ENCODE data around the gene ACTA2.
A peak's percentile ranks its signal among the peaks of the same experiment; 100 is the strongest.

The ACTA2 gene

GRCh38 chr10:88992921-88993524 is 40.5 kb upstream of the ACTA2 start:
- no peak overlapping the region for H3K27ac ChIP-seq
- TF ChIP-seq ZFX (IDR thresholded peaks at IDR 0.05; ENCODE audit: borderline replicate concordance) (no peak), CTCF (IDR thresholded peaks at IDR 0.05) (no peak)

- peak overlapping the region; percentile 70 for H3K27ac ChIP-seq
- TF ChIP-seq ZFX (IDR thresholded peaks at IDR 0.05; ENCODE audit: borderline replicate concordance) (no peak), CTCF (IDR thresholded peaks at IDR 0.05) (no peak)
These were observed 39.3 kb upstream of the ACTA2 start for GRCh38 chr10:88991899-88992320.

- 0 out of 2 replicates have a peak, but pooled peaks have one; percentile 35 for TF ChIP-seq CTCF (IDR thresholded peaks at IDR 0.05)
- no peak for TF ChIP-seq ZFX (IDR thresholded peaks at IDR 0.05; ENCODE audit: borderline replicate concordance)
- H3K27ac ChIP-seq: peak overlapping the region; percentile 70
These were observed 38.8 kb upstream of the ACTA2 start for GRCh38 chr10:88991161-88991898.

- H3K27ac ChIP-seq: peak within 1 kb of the TSS; percentile 70
- TF ChIP-seq ZFX (IDR thresholded peaks at IDR 0.05; ENCODE audit: borderline replicate concordance) (no peak), CTCF (IDR thresholded peaks at IDR 0.05) (no peak)
These were observed 38.0 kb upstream of the ACTA2 start, which contains the start of gene FAS for GRCh38 chr10:88990384-88991160. FAS (plus strand) TSS chr10:88990798; CDS start chr10:88990877, 79 bp downstream.

GRCh38 chr10:88989824-88990383 is 37.3 kb upstream of the ACTA2 start:
- TF ChIP-seq ZFX (IDR thresholded peaks at IDR 0.05; ENCODE audit: borderline replicate concordance) (no peak), CTCF (IDR thresholded peaks at IDR 0.05) (no peak)

GRCh38 chr10:88989423-88989822 is 36.9 kb upstream of the ACTA2 start:
- TF ChIP-seq ZFX (IDR thresholded peaks at IDR 0.05; ENCODE audit: borderline replicate concordance) (no peak), CTCF (IDR thresholded peaks at IDR 0.05) (no peak)
- no peak overlapping the region for H3K27ac ChIP-seq

More at GRCh38 chr10:88989824-88990383, 37.3 kb upstream of the ACTA2 start:
- H3K27ac ChIP-seq: no peak overlapping the region
